ENCODE data around the gene ATG16L1. TPM values are rescaled to one million over a fixed set of nuclear protein-coding genes. Genes with fewer than 3 reads are reported as not detected.

ATG16L1 gene
- total and polyA plus RNA-seq, 2 donors (not counting 1 experiment from before 2014, with no cell fraction given): 23.7 to 33.7 TPM

DNA sequence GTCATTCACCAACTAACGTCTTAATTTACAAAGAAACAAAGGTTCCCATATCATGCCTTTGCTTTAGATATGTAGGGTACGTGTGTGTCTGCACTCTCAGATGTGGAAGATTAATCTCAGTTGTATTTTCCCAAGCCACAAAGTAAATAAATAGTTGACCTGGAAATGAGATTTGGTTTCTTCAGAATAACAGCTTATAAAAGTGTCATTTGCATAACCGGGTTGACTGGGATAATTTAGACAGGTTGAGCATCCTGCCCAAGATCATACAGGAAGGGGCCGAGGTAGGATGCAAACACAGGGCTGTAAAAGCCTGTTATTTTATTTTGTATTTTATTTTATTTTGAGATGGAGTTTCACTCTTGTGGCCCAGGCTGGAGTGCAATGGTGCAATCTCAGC is 19.5 kb downstream of the ATG16L1 start:
- Histone ChIP-seq H3K4me2 (ENCODE audit: extremely low read depth, insufficient read depth, low read length) (no peak overlapping the region), H2AFZ (ENCODE audit: low read length) (no peak overlapping the region), H4K20me1 (ENCODE audit: control insufficient read depth, extremely low read depth, insufficient read depth, low read length) (no peaks in the 10 kb centered on the region), H3K9me3 (ENCODE audit: control insufficient read depth, insufficient read depth, low read depth, low read length) (no peaks in the 10 kb centered on the region), H3K27me3 (ENCODE audit: control insufficient read depth, insufficient read depth, low read length) (no peaks in the 10 kb centered on the region), H3K36me3 (ENCODE audit: control insufficient read depth, insufficient read depth, low read length) (peaks cover 13% of the 10 kb centered on the region), H3K4me3 (replicated peaks in 1 of 4; ENCODE audit: control extremely low read depth in 1 of 4, insufficient read depth in 1 of 4, low read depth in 3 of 4, low read length in 4 of 4) (no peak overlapping the region), H3K4me1 (ENCODE audit: control insufficient read depth, extremely low read depth, insufficient read depth, low read length) (no peaks in the 10 kb centered on the region), H3K79me2 (ENCODE audit: control insufficient read depth, insufficient read depth, low read length) (no peaks in the 10 kb centered on the region), H3K9ac (ENCODE audit: insufficient read depth, low read length) (no peak overlapping the region), H3K27ac (ENCODE audit: insufficient read depth, low read length) (no peak overlapping the region)
- TF ChIP-seq EZH2 (IDR thresholded peaks at IDR 0.05; ENCODE audit: low read length, missing control alignments): no peak
- TF ChIP-seq, protein P1, sequence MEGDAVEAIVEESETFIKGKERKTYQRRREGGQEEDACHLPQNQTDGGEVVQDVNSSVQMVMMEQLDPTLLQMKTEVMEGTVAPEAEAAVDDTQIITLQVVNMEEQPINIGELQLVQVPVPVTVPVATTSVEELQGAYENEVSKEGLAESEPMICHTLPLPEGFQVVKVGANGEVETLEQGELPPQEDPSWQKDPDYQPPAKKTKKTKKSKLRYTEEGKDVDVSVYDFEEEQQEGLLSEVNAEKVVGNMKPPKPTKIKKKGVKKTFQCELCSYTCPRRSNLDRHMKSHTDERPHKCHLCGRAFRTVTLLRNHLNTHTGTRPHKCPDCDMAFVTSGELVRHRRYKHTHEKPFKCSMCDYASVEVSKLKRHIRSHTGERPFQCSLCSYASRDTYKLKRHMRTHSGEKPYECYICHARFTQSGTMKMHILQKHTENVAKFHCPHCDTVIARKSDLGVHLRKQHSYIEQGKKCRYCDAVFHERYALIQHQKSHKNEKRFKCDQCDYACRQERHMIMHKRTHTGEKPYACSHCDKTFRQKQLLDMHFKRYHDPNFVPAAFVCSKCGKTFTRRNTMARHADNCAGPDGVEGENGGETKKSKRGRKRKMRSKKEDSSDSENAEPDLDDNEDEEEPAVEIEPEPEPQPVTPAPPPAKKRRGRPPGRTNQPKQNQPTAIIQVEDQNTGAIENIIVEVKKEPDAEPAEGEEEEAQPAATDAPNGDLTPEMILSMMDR (conservative IDR thresholded peaks at IDR 0.05 in 1 of 2, IDR thresholded peaks at IDR 0.05 in 1 of 2; ENCODE audit: low read depth in 1 of 2, low read length in 2 of 2): no peak
- DNase-seq (ENCODE audit: low read depth in 2 of 2): no peak

DNA sequence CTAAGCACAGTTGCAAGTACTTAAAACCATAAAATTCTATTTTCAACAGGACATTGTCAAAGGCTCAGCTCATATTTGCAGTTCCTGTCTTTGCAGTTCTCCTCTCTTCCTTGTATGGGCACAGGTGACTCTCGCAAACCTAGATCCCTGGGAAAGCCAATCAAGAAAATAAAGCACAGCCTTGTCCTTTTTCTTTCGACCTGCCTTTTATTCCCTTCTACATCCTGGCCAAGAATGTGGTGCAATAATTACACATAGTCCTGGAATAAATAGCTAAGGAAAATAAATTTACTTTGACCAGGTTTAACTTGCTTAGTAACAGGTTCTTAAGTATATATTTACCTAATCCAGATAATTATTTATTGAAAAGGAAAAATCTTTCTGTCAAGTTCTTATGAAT is 20.2 kb downstream of the ATG16L1 start:
- Histone ChIP-seq H3K36me3 (ENCODE audit: control insufficient read depth, insufficient read depth, low read length) (peaks cover 13% of the 10 kb centered on the region), H3K4me1 (ENCODE audit: control insufficient read depth, extremely low read depth, insufficient read depth, low read length) (no peaks in the 10 kb centered on the region), H3K4me3 (replicated peaks in 1 of 4; ENCODE audit: control extremely low read depth in 1 of 4, insufficient read depth in 1 of 4, low read depth in 3 of 4, low read length in 4 of 4) (no peak overlapping the region), H2AFZ (ENCODE audit: low read length) (no peak overlapping the region), H3K4me2 (ENCODE audit: extremely low read depth, insufficient read depth, low read length) (no peak overlapping the region), H3K9ac (ENCODE audit: insufficient read depth, low read length) (no peak overlapping the region), H3K27ac (ENCODE audit: insufficient read depth, low read length) (no peak overlapping the region), H3K27me3 (ENCODE audit: control insufficient read depth, insufficient read depth, low read length) (no peaks in the 10 kb centered on the region), H3K9me3 (ENCODE audit: control insufficient read depth, insufficient read depth, low read depth, low read length) (no peaks in the 10 kb centered on the region), H3K79me2 (ENCODE audit: control insufficient read depth, insufficient read depth, low read length) (no peaks in the 10 kb centered on the region), H4K20me1 (ENCODE audit: control insufficient read depth, extremely low read depth, insufficient read depth, low read length) (no peaks in the 10 kb centered on the region)
- DNase-seq (ENCODE audit: low read depth in 2 of 2): no peak
- TF ChIP-seq EZH2 (IDR thresholded peaks at IDR 0.05; ENCODE audit: low read length, missing control alignments): no peak
- TF ChIP-seq, protein P1 (conservative IDR thresholded peaks at IDR 0.05 in 1 of 2, IDR thresholded peaks at IDR 0.05 in 1 of 2; ENCODE audit: low read depth in 1 of 2, low read length in 2 of 2): no peak

DNA sequence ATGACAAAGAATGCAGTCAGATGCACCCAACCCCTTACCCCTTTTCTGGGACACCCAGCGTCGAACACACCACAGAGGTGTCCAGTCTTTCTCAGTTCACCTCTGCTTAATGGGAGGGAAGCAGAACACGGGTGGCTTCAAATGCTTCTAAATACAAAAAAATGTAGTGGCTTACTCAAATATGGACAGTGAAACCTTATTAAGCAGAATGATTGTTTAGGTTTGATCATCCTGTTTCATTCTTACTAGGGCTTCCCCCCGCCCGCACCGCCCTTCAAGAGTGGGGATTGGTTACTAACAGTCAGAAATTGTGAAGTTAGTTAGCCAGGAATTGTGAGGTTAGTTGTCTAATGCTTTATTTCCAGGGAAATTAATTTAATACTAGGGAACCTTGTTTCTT is 21.6 kb downstream of the ATG16L1 start:
- no peak overlapping the region for H3K9ac ChIP-seq (ENCODE audit: insufficient read depth, low read length)
- H3K27ac ChIP-seq (ENCODE audit: insufficient read depth, low read length): no peak overlapping the region
- H3K36me3 ChIP-seq (ENCODE audit: control insufficient read depth, insufficient read depth, low read length): peaks cover 11% of the 10 kb centered on the region
- H3K27me3 ChIP-seq (ENCODE audit: control insufficient read depth, insufficient read depth, low read length): no peaks in the 10 kb centered on the region
- H4K20me1 ChIP-seq (ENCODE audit: control insufficient read depth, extremely low read depth, insufficient read depth, low read length): no peaks in the 10 kb centered on the region
- H2AFZ ChIP-seq (ENCODE audit: low read length): no peak overlapping the region
- H3K4me2 ChIP-seq (ENCODE audit: extremely low read depth, insufficient read depth, low read length): no peak overlapping the region
- no peak for DNase-seq (ENCODE audit: low read depth in 2 of 2)
- H3K4me3 ChIP-seq (replicated peaks in 1 of 4; ENCODE audit: control extremely low read depth in 1 of 4, insufficient read depth in 1 of 4, low read depth in 3 of 4, low read length in 4 of 4): no peak overlapping the region
- TF ChIP-seq EZH2 (IDR thresholded peaks at IDR 0.05; ENCODE audit: low read length, missing control alignments): no peak
- TF ChIP-seq, protein P1 (conservative IDR thresholded peaks at IDR 0.05 in 1 of 2, IDR thresholded peaks at IDR 0.05 in 1 of 2; ENCODE audit: low read depth in 1 of 2, low read length in 2 of 2): no peak
- H3K79me2 ChIP-seq (ENCODE audit: control insufficient read depth, insufficient read depth, low read length): no peaks in the 10 kb centered on the region
- no peaks in the 10 kb centered on the region for H3K4me1 ChIP-seq (ENCODE audit: control insufficient read depth, extremely low read depth, insufficient read depth, low read length)
- H3K9me3 ChIP-seq (ENCODE audit: control insufficient read depth, insufficient read depth, low read depth, low read length): no peaks in the 10 kb centered on the region

Measured in fibroblast of lung (primary cell).